ENCODE data around the gene SAP30BP.
A peak's percentile ranks its signal among the peaks of the same experiment; 100 is the strongest.

Gene SAP30BP

GRCh38 chr17:75647061-75647460 is 20.1 kb upstream of the SAP30BP start:
- no peak for DNase-seq (ENCODE audit: low spot score)

DNA sequence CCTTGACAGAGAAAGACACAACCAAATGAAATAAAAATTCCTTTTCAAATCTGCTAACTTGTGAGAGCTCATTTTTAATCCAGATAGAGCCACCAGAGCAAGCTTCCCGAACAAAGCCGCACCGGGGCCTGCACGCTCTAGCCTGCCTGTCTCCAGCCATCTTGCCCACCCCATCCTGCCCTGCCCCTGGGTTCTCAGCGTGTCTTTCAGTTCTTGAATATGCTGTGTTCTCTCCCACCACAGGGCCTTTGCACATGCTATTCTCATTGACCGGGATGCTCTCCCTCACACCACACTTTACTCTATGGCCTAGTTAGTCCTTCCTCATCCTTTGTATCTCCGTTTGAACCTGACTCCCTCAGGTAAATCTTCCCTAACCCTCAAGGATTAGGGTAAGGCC is 19.2 kb upstream of the SAP30BP start:
- no peak for DNase-seq (ENCODE audit: low spot score)

DNA sequence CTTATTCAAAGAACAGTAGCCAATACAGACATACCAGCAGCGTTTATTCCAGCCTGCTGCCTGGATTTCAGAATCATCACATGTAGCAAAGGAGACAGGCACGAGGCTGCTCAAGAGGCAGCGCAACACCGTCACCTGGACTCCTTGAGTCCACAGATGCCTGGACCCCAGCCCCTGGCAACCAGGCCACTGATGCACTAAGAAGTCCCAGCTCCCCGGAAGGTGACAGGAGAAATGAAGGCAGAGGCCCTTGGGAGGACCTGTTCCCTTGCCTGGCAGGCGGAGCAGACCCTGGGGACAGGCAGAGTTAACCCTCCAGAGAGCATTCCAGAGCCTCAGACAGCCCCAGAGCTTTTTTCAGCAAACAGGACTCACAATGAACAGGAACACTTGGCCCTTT is 17.5 kb upstream of the SAP30BP start:
- DNase-seq (ENCODE audit: low spot score), result no peak

DNA sequence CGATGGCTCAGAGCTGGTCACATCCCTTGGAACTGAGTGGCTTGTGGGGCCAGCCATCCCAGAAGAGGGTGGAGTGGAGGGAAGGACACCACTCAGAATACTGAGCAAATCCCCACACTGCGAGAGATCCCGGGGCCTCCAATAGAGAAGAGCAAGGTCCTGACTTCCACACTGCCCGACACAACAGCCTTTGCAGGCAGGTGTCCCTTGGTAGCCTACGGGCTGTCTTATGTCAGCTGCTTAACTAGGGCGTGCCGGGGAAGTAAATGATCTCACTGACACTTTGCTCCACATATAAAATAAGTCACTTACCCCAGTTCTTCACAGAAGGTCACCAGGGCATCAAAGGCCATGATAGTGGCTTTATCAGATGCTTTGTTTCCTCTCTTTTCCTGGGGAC is 16.3 kb upstream of the SAP30BP start:
- no peak for DNase-seq (ENCODE audit: low spot score)

- DNase-seq (ENCODE audit: low spot score), result no peak
Measured at GRCh38 chr17:75652341-75652740, 14.8 kb upstream of the SAP30BP start.

- DNase-seq (ENCODE audit: low spot score), result no peak
Measured at GRCh38 chr17:75652934-75653549, 14.1 kb upstream of the SAP30BP start.

- peak; percentile 34 for DNase-seq (ENCODE audit: low spot score)
Measured at GRCh38 chr17:75654176-75654575, 13.0 kb upstream of the SAP30BP start.

GRCh38 chr17:75658237-75658636 is 8.9 kb upstream of the SAP30BP start:
- DNase-seq (ENCODE audit: low spot score), result no peak

- DNase-seq (ENCODE audit: low spot score), result no peak
Measured at GRCh38 chr17:75661531-75661930, 5.6 kb upstream of the SAP30BP start.

GRCh38 chr17:75662511-75662910 is 4.6 kb upstream of the SAP30BP start:
- no peak for DNase-seq (ENCODE audit: low spot score)

DNA sequence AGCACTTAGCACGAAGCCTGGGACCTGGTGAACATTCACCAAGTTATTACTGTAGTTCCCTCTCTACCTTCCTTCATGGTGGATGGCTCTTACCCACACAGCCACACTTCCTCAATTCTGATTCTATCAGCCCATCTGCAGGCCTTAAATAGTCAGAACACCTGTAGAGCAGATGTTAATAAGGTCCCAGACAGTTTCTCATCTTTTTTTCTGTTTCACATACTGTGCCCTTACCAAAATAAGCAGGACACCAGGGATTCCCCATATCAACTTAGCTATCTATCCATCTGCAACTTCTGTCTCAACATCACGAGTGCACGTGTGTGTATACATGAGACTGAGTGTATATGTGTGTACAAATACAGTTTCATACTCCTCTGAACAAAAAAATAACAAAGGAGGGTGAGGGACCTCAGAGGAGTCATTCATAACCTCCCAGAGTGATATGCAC is 3.0 kb upstream of the SAP30BP start:
- no peak for DNase-seq (ENCODE audit: low spot score)

- DNase-seq (ENCODE audit: low spot score), result no peak
Measured at GRCh38 chr17:75665981-75666380, 1.2 kb upstream of the SAP30BP start.

DNA sequence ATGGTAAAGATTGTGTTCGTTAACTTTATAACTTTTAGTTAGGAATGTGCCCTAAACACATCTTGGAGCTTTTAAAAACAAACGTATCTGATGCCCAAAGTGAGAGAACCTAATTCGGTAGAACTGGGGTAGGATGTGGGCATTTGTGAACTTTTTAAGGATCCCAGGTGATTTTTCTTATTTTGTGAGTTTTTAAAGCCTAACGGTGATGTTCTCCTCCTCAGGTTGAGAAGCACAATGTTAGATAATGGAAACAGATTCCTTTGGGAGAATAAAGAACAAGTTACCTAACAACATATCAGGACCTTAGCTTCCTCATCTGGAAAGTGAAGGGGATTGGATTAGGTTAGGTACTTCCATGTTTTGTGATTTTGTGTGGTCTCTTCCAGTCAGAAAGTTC is 687 bp downstream of the SAP30BP start:
- DNase-seq (ENCODE audit: low spot score), result no peak

DNA sequence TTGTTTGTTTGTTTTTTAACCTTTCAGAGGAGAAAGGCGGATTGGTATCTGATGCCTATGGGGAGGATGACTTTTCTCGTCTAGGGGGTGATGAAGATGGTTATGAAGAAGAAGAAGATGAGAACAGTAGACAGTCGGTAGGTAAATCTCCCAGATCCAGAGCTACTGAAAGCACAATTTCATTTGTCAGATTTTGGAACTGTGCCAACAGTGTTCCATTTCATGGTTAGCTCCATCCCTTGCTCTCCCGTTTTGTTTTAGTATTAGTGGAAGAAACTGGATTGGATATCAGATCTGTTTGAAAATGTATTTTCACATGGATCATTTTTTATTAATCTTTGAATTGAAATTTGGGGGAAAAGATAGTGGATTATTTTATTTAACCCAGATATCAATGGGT is 1.4 kb downstream of the SAP30BP start:
- DNase-seq (ENCODE audit: low spot score), result no peak

GRCh38 chr17:75670868-75671267 is 3.7 kb downstream of the SAP30BP start:
- DNase-seq (ENCODE audit: low spot score), result no peak

DNA sequence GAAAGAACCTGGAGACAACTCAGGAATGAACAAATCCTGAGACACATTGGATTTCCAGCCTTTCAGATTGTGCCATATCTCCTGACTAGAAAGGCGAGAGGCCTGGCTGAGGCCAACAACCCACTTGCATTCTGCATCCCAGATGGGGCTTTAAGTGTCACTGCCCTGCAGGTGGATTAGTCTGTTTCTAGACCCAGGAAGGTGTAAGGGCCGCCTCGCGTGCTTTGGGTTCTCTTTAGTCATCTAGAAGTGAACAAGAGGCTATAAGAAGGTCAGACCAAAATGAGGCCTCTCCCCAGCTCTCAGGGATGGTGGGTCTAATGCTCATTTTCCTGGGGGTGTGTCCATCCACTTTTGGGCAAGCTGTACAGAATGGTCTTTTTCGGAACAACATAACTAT is 4.9 kb downstream of the SAP30BP start:
- no peak for DNase-seq (ENCODE audit: low spot score)

GRCh38 chr17:75673487-75673886 is 6.3 kb downstream of the SAP30BP start:
- no peak for DNase-seq (ENCODE audit: low spot score)

DNA sequence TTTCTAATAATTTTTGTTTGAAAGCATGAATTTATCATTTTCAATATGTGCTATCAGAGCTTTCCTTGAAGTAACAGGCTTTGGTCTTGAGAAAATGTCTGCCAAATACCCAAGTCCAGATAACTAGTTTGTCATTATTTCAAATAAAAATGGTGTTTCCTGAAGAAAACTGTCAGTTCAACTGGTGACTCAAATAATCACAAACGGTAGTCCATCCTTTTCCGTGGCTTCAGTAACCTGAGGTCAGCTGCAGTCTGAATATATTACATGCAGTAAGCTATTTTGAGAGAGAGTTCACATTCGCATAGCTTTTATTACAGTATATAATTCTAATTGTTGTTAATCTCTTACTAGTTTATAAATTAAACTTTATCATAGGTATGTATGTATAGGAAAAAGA is 9.3 kb downstream of the SAP30BP start:
- DNase-seq (ENCODE audit: low spot score), result no peak

DNA sequence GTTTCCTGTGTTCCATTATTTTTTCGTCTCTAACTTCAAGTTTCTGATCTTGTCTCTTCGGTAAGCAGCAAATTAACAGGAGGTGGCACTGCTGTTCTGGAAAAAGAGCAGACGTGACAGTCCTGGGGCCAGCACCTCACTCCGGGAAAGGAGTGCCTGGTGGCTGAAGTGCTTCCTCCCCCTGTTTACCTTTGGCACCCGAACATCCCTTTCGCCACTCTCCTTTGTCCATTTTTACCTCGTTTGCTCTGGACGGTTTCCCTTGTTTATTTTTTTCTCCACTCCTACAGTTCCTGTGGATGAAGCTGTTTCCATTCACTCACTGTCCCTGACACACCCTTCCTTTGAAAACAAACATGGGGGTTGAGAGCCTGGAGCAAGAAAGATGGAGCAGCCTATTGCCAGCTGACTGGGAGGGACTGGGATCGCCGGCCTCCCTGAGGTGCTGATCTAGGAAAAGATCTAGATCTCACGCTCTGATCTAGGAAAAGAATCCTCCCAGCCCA is 12.6 kb downstream of the SAP30BP start:
- DNase-seq (ENCODE audit: low spot score), result peak; percentile 84

- DNase-seq (ENCODE audit: low spot score), result no peak
Measured at GRCh38 chr17:75680431-75680830, 13.3 kb downstream of the SAP30BP start.

- DNase-seq (ENCODE audit: low spot score), result no peak
Measured at GRCh38 chr17:75681289-75681688, 14.2 kb downstream of the SAP30BP start.

DNA sequence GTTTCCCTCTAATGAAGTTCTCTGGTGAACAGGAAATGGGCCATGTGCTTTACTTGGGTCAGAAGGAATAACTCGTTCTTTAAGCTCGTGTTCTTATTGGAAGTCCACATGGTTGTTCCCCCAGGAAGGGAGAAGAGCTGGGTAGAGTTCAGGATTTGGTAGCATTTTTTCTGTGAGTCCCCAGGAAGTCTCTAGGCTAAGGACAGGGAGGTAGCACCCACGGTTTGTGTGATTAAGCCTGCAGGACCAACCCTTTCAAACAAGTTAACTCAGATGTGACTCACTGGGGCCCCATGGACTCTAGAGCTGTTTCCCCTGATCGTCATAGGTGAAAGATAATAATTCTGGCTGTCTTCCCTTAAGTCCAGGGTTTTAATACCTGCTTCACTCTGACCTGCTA is 16.4 kb downstream of the SAP30BP start:
- peak; percentile 92 for DNase-seq (ENCODE audit: low spot score)

DNA sequence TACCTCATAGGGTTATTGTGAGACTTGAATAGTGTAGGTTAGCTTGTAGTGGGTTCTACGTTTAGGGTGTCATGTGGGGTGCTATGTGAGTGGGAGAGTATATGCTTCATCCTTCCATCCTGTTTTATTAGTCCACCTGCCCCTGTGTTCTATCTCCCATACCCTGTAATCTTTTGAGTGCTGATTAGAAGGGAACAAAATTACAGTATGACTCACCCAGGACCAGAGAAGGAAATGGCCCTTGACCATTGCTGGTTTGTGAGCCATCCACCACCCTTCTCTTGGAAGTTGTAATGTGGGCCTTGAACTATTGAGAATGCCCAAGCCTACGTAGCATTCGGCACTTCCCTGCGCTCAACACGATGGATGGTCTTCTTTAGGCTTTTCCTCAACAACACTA is 17.1 kb downstream of the SAP30BP start:
- DNase-seq (ENCODE audit: low spot score), result peak; percentile 86

DNA sequence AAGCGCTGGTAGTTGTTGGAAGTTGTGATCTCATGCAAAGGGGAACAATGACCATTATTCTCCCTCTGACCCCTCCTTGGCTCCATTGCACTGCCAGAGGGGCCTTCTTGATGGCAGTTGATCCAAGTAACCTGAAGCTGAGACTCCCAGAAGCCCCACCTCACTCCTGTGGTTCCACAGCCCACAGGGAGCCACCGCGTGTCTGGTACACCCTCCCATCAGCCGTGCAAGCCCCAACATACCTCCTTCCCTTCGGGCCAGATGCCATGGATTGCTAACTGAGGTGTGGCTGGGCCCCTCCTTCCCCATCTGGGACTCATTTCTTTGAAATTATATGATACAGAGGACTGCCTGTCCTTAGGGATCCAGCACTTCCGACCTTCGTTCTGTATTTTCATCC is 17.8 kb downstream of the SAP30BP start:
- peak; percentile 99 for DNase-seq (ENCODE audit: low spot score)
